ENCODE results near the gene PTPRK. TPM values are rescaled to one million over a fixed set of nuclear protein-coding genes. Genes with fewer than 3 reads are reported as not detected.

Gene PTPRK
- total RNA-seq, 1 donor from 2014 or later = 50.3 TPM

- no peak overlapping the region for H3K4me3 Mint-ChIP-seq (ENCODE audit: unreplicated experiment)
- H3K27ac Mint-ChIP-seq (ENCODE audit: unreplicated experiment) = no peak overlapping the region
- H3K27me3 Mint-ChIP-seq (ENCODE audit: unreplicated experiment) = no peaks in the 10 kb centered on the region
- H3K36me3 Mint-ChIP-seq (ENCODE audit: unreplicated experiment) = no peaks in the 10 kb centered on the region
- DNase-seq = no peak
- no peaks in the 10 kb centered on the region for H3K4me1 Mint-ChIP-seq (ENCODE audit: low read depth, unreplicated experiment)
- no peaks in the 10 kb centered on the region for H3K9me3 Mint-ChIP-seq (ENCODE audit: unreplicated experiment)
- no peak for TF ChIP-seq CTCF (IDR thresholded peaks at IDR 0.05; ENCODE audit: partially characterized antibody, unreplicated experiment)
These were observed 122.4 kb downstream of the PTPRK start for GRCh38 chr6:128397996-128398395.

- H3K27ac Mint-ChIP-seq (ENCODE audit: unreplicated experiment) = no peak overlapping the region
- no peaks in the 10 kb centered on the region for H3K36me3 Mint-ChIP-seq (ENCODE audit: unreplicated experiment)
- no peaks in the 10 kb centered on the region for H3K27me3 Mint-ChIP-seq (ENCODE audit: unreplicated experiment)
- H3K4me3 Mint-ChIP-seq (ENCODE audit: unreplicated experiment) = no peak overlapping the region
- TF ChIP-seq CTCF (IDR thresholded peaks at IDR 0.05; ENCODE audit: partially characterized antibody, unreplicated experiment) = no peak
- no peaks in the 10 kb centered on the region for H3K4me1 Mint-ChIP-seq (ENCODE audit: low read depth, unreplicated experiment)
- no peak for DNase-seq
- H3K9me3 Mint-ChIP-seq (ENCODE audit: unreplicated experiment) = no peaks in the 10 kb centered on the region
These were observed 124.8 kb downstream of the PTPRK start for GRCh38 chr6:128395596-128395995.

- Mint-ChIP-seq H3K27me3 (ENCODE audit: unreplicated experiment) (no peaks in the 10 kb centered on the region), H3K4me3 (ENCODE audit: unreplicated experiment) (no peak overlapping the region), H3K9me3 (ENCODE audit: unreplicated experiment) (no peaks in the 10 kb centered on the region), H3K36me3 (ENCODE audit: unreplicated experiment) (no peaks in the 10 kb centered on the region), H3K27ac (ENCODE audit: unreplicated experiment) (no peak overlapping the region), H3K4me1 (ENCODE audit: low read depth, unreplicated experiment) (no peaks in the 10 kb centered on the region)
- DNase-seq = no peak
- TF ChIP-seq CTCF (IDR thresholded peaks at IDR 0.05; ENCODE audit: partially characterized antibody, unreplicated experiment) = no peak
These were observed 125.2 kb downstream of the PTPRK start for GRCh38 chr6:128395188-128395587.

GRCh38 chr6:128394167-128394566 lies 126.2 kb downstream of the PTPRK start:
- H3K27ac Mint-ChIP-seq (ENCODE audit: unreplicated experiment) = no peak overlapping the region
- no peak overlapping the region for H3K4me3 Mint-ChIP-seq (ENCODE audit: unreplicated experiment)
- H3K9me3 Mint-ChIP-seq (ENCODE audit: unreplicated experiment) = no peaks in the 10 kb centered on the region
- no peak for DNase-seq
- TF ChIP-seq CTCF (IDR thresholded peaks at IDR 0.05; ENCODE audit: partially characterized antibody, unreplicated experiment) = no peak
- no peaks in the 10 kb centered on the region for H3K4me1 Mint-ChIP-seq (ENCODE audit: low read depth, unreplicated experiment)
- no peaks in the 10 kb centered on the region for H3K36me3 Mint-ChIP-seq (ENCODE audit: unreplicated experiment)
- no peaks in the 10 kb centered on the region for H3K27me3 Mint-ChIP-seq (ENCODE audit: unreplicated experiment)

GRCh38 chr6:128389820-128390534 lies 130.4 kb downstream of the PTPRK start:
- no peak for DNase-seq

More at GRCh38 chr6:128389820-128390534, 130.4 kb downstream of the PTPRK start:
- no peaks in the 10 kb centered on the region for H3K27me3 Mint-ChIP-seq (ENCODE audit: unreplicated experiment)
- no peak overlapping the region for H3K4me3 Mint-ChIP-seq (ENCODE audit: unreplicated experiment)
- H3K9me3 Mint-ChIP-seq (ENCODE audit: unreplicated experiment) = peaks cover 2% of the 10 kb centered on the region
- no peak for TF ChIP-seq CTCF (IDR thresholded peaks at IDR 0.05; ENCODE audit: partially characterized antibody, unreplicated experiment)
- peaks cover 3% of the 10 kb centered on the region for H3K4me1 Mint-ChIP-seq (ENCODE audit: low read depth, unreplicated experiment)
- H3K27ac Mint-ChIP-seq (ENCODE audit: unreplicated experiment) = no peak overlapping the region
- H3K36me3 Mint-ChIP-seq (ENCODE audit: unreplicated experiment) = no peaks in the 10 kb centered on the region

Data from glutamatergic neuron (in vitro differentiated cells).